GM19025 (cell line): ENCODE results near the gene CA14.
"Not testable (repeated sequence)": the region's sequence is repeated elsewhere in the genome, so short reads cannot be mapped to it uniquely, and the experiment has no call there.

Source experiments
- ATAC-seq: cut with Tn5 transposase; IDR thresholded peaks from one replicate; pipeline ENCODE4 v1.9.1; 2021; ENCODE audit warnings: mild to moderate bottlenecking, low read depth, moderate library complexity; ENCODE audit not compliant: unreplicated experiment

Gene CA14

DNA sequence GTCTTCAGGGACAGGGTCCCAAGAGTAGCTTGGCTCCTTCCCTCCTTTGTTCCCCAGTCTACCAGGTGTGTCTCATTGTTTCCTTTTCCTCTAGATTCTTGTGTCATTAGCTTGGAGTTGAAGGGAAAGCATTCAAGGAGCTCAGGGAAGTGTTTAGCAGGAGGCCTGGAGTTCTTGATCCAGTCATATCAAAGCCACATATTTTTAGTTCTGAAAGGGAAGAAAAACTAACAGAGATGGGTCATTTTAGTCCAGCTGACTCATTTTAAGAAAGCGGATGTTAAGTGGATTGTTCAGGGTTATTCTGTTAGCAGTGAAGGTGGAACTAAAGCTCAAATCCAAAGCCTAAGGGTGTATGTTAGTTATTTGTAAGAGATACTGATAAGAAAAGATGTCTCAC, 15.7 kb downstream of the CA14 start:
- no peak for ATAC-seq

- no peak for ATAC-seq
Observed at GRCh38 chr1:150280138-150280707, 22.6 kb downstream of the CA14 start.

GRCh38 chr1:150281221-150281757, 23.7 kb downstream of the CA14 start:
- ATAC-seq, result no peak

GRCh38 chr1:150281758-150282557, 24.4 kb downstream of the CA14 start, which contains the start of gene CIART:
Gene CIART (plus strand): TSS chr1:150282554. CDS start chr1:150283268, 714 bp downstream.
- ATAC-seq, result no peak

DNA sequence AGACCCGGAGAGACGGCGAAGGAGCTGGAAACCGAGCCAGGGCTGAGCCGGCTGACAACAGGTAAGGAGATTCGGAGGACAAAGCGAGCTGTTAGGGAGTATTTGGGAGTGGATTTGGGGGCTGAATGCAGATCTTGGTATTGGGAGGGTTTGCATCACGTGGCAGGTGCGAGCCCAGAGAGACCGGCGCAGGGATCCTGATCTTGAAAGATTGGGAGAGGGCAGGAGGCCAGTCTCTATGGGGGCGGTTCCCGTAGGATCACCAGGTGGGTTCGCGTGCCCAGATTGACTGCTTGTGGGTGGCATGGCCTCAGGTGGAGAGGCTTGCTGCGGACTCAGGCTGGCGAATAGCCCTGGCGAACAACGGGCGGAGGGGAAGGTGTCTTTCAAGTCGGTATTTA, 25.0 kb downstream of the CA14 start:
- ATAC-seq, result no peak

- no peak for ATAC-seq
Observed at GRCh38 chr1:150283260-150283659, 25.7 kb downstream of the CA14 start.

DNA sequence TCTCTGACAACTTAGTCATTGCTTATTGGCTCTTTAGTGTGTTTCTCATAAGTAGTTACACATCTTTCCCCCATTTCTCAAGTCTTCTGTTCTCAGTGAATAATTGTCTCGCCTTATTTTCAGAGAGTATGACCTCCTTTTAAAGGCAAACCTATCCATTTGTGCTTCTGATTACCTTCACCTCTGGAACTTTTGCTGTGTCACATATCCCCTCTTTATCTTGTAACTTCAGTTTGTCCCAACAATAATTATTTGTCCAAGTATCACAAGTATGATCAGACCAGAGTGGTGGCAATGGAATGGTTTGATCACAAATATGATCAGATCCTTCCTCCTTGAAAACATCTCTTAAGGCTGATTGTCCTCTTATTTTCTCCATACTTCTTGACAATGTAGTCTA, 30.8 kb downstream of the CA14 start:
- ATAC-seq, result no peak

GRCh38 chr1:150288822-150289221, 31.2 kb downstream of the CA14 start:
- ATAC-seq, result no peak

DNA sequence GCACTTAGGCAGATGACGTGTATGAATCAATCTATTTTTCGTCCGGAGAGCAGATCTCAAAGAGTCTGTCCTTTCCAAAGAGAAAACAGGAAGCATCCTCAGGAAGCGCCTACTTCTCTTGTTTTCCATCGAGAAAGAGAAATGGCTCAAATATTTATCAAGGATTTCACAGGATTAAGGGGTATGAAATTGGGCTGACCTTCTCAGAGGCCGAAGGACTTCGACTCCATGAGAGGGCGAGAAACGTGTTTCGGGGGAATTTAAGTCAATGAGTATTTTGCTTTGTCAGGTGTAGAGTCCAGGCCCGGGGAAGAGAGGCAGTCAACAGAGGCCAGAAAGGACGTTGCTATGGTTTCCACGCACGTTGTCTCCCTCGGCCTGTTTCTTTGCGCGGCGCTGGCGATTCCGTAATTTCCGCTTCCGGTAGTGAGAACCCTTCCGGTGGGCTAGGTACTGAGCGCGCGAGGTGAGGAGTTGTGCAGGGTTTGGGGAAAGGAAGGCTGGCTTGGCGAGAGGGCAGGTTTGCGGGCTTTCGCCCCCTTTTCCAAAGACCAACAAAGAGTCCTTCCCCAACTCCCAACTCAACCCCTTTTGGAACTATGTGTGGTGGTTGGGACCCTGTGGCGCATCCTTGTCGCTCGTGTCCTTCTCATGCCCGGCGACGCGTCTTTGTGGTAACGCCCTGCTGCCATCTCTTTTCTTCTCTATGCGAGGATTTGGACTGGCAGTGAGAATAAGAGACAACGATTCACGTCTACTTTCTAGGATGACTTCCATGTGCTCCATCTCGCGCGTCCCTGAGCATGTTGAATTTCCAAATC, 36.1 kb downstream of the CA14 start, which contains the start of gene MRPS21:
Gene MRPS21 (plus strand): TSS at position 429 of the 821 bp plus-strand sequence. CDS start 506 bp downstream, outside the sequence.
- ATAC-seq, result peak; percentile 98

DNA sequence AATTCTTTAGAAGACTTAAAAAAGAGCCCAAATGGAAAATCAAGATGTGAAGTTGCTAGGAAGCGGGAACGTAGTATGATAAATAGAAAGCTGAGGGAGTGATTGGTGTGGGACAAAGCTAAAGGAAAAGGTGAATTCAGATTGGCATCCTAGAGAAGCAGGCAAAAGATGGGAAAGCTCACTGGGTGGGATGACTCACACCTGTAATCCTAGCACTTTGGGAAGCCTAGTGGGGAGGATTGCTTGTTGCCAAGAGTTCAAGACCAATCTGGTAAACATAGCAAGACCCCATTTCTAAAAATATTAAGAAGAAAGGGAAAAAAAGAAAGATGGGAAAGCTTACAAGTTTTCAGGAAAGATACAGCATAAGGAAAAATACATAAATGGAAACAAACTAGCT, 37.9 kb downstream of the CA14 start:
- ATAC-seq, result no peak

DNA sequence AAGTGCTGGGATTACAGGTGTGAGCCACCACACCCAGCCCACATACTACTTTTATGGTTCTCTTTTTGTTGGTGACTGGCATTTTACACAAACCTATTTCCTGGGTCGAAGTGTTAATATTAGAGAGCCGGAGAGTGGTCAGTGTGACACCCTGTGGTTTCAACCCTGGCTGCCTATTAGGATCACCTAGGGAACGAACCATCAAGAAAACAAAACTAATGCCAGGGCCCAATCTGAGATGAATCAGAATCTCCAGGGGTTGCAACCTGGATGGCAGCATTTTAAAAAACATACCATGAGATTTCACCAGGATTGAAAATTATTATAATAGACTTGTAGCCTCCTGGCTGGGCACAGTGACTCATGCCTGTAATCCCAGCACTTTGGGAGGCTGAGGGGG, 42.1 kb downstream of the CA14 start:
- no peak for ATAC-seq

GRCh38 chr1:150302338-150302737, 44.8 kb downstream of the CA14 start:
- ATAC-seq, result no peak

DNA sequence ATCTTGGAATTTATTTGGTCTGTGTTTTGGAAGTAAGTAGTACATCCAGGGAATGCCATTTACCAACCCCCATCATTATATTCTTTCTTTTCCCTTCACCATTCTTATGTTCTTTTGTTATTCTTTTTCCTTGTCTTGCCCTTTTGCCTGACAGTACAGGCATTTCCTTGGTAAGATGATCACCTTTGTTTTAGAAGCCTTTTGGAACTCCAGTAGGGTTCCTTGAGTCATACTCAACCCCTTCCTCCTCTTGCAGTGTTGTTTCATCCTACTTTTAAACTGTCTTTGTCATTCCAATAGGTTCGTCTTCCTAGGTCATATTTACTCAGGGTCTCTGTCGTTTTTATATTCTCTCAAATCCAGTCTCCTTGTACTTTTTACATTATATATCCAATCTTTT, 45.3 kb downstream of the CA14 start:
- ATAC-seq, result no peak

- ATAC-seq, result not testable (repeated sequence)
Observed at GRCh38 chr1:150308585-150308984, 51.0 kb downstream of the CA14 start.

DNA sequence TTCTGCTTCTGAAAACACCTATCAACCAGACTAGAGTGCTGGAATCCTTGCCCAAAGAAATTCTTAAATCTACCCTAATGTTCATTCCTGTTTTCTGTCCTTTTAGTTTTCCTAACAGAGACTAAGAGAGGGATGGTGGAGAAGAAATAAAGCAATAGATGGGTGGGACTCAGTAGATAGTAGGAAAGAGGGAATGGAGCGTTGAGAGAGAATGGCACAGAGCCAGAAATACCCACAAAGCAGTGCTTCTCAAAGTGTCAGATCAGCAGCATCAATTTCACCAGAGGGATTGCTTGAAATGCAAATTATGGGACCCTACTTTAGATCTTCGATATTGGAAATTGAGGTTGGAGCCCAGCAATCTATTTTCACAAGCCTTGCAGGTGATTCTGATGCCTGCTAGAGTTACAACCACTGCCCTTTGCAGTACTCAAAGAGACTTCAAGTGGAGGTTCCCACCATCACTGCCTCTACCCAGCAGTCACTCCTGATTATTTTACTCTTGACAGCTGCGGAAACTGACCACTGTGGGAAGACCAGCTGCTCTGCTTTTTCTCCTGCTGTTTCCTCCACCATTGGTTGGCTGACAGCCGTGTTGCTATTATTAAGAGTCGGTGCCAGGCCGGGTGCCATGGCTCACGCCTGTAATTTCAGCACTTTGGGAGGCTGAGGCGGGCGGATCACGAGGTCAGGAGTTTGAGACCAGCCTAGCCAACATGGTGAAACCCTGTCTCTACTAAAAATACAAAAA, 52.4 kb downstream of the CA14 start:
- ATAC-seq, result no peak

- ATAC-seq, result no peak
Observed at GRCh38 chr1:150311762-150312161, 54.2 kb downstream of the CA14 start.
